Subcutaneous adipose tissue (tissue), 4 donors: ENCODE measurements around the gene ZG16. TPM values are rescaled to one million over a fixed set of nuclear protein-coding genes. Genes with fewer than 3 reads are reported as not detected.

Experiments
- CTCF ChIP-seq: fragments of 450-650 bp; IDR thresholded peaks from one replicate; pipeline ENCODE4 v1.5.1; 2016; ENCODE audit warnings: low read depth, mild to moderate bottlenecking, control low read depth, antibody characterized with exemption, moderate library complexity
- total RNA-seq, 4 donors: library from RNA; depleted of rRNA; stranded (reverse); fragments of >200 nt; gene quantifications; one replicate each; pipeline ENCODE4 v1.1.0, GENCODE V29; 2016

Gene ZG16
- total RNA-seq, 4 donors from 2014 or later, result 0.17 to 0.75 TPM; not detected in 2

GRCh38 chr16:29820730-29821642 lies 42.9 kb downstream of the ZG16 start:
- TF ChIP-seq CTCF, result no peak

DNA sequence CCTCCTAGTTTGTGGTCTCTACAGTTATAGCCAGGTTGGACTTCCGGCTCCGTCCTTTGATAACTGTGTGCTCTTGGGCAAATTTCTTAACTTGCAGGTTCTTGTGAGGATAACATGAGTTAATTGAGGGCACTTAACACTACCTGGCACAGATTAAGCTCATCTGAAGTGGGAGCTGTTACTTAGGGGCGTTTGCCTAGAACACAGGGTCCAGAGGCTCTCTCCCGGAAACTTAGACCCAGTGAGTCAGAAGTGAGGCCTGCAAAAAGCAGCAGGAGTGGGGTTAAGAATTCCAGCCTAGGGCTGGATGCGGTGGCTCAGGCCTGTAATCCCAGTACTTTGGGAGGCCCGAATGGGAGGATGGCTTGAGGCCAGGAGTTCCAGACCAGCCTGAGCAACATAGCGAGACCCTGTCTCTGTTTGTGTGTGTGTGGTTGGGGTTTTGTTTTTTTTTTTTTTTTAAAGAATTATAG lies 43.6 kb downstream of the ZG16 start:
- TF ChIP-seq CTCF, result no peak

DNA sequence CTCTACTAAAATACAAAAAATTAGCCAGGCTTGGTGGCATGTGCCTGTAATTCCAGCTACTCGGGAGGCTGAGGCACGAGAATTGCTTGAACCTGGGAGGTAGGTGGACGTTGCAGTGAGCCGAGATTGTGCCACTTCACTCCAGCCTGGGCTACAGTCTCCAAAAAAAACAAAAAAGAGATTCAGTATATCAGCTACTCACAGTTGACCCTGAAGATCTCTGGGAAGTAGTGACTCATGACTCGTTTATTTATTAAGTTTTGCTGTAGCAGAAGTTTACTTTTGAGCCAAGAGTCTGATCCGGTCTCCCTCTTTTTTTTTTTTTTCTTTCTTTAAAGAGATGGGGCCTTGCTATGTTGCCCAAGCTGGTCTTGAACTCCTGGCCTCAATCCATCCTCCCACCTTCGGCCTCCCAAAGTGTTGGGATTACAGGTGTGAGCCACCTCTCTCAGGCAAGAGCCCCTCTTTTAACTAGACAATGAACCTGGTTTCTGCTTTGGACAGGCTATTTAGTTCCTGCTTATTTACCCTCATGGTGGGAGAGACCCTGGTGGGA lies 46.6 kb downstream of the ZG16 start:
- no peak for TF ChIP-seq CTCF

DNA sequence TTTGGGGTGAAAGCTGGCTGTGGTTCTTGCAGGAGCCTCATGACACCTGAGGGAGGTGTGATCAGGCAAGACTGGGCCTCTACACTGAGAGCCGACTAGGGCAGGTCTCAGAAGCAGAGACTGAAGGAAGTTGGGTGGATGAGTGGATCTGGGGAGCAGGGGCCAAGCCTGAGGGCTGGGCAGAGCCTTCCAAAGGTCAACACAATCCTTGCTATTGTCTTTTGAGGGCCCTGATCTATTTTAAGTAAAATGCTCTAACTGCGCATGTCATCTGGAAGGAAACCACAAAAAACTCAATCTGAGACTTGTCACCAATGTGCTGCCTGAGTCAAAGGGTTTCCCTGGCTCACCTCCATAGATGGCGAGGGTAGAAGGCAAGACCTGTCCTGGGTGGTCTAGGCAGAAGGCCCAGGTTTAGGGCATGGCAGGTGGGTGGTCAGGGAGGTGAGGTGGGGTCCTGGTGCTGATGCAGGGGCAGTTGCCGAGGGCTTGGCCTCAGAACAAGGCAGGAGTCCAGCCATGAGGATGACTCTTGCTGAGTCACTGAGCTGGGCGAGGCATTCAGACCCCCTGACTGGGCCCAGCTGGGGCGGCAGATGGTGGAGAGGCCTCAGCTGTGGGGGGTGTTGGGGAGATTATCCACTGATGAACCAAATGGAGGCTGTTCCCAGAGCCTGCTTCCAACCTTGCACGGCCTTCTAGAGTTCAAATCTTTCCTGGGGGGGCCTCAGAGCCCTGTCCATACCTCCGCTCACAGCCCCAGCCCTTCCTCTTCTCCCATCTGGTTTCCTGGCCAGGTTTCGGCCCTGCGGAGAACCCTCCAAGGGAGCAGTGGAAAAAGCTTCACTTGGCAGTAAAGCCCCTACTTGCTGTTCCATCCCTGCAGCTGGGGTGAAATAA lies 47.3 kb downstream of the ZG16 start:
- TF ChIP-seq CTCF, result no peak

DNA sequence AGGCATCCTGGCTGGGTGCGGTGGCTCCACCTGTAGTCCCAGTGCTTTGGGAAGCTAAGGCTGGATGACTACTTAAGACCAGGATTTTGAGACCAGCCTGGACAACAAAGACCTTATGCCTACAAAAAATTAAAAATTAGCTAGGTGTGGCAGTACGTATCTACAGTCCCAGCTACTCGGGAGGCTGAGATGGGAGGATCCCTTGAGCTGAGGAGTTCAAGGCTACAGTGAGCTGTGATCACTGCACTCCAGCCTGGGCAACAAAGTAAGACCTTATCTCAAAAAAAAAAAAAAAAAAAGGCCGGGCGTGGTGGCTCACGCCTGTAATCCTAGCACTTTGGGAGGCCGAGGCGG lies 48.3 kb downstream of the ZG16 start:
- TF ChIP-seq CTCF, result no peak

DNA sequence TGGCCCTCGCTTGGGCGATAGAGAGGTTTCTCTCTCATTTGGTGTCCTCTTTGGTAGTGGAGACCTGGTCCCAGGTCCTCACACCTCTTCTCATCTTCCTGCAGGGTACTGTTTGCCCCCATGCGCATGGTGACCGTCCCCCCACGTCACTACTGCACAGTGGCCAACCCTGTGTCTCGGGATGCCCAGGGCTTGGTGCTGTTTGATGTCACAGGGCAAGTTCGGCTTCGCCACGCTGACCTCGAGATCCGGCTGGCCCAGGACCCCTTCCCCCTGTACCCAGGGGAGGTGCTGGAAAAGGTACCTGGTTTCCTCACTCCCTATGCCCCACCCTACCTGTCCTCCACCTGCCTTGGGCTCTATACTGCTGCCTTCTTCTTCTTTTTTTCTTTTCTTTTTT lies 52.7 kb downstream of the ZG16 start:
- TF ChIP-seq CTCF, result no peak

DNA sequence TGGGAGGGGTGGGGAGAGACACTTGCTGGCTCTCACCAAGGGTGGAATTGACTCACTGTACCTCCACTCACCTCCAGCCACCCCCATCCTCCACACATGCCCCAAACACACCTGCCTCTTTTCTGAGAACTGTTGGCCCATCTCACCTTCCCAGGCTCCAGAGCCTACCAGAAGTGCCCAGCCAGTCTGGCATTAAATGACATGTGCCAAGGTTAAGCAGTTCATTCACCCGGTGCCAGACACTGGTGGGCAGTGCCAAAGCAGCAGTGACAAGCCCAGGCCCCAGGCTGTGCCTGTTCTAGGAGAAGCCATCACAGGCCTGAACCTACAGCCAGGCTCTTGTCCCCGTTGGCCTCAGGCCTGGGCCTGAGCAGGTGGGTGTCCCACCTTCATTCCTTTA lies 53.4 kb downstream of the ZG16 start:
- TF ChIP-seq CTCF, result no peak
